Measurements from ENCODE around the gene SYVN1. TPM values are rescaled to one million over a fixed set of nuclear protein-coding genes. Genes with fewer than 3 reads are reported as not detected.
"Not testable (repeated sequence)": the region's sequence is repeated elsewhere in the genome, so short reads cannot be mapped to it uniquely, and the experiment has no call there.

The SYVN1 gene
- total RNA-seq: 10.8 and 14.8 TPM in 2 replicates

- peak within 1 kb of the TSS; percentile 76 for H3K4me3 ChIP-seq (ENCODE audit: low read depth, low read length)
- TF ChIP-seq CTCF (conservative IDR thresholded peaks at IDR 0.05; ENCODE audit: low read depth, low read length): no peak
- no peak for DNase-seq (ENCODE audit: low read depth)
These were observed at the start of gene SYVN1 for GRCh38 chr11:65134240-65134951. Gene SYVN1 (minus strand): TSS chr11:65134519. CDS start chr11:65133601, 918 bp downstream.

DNA sequence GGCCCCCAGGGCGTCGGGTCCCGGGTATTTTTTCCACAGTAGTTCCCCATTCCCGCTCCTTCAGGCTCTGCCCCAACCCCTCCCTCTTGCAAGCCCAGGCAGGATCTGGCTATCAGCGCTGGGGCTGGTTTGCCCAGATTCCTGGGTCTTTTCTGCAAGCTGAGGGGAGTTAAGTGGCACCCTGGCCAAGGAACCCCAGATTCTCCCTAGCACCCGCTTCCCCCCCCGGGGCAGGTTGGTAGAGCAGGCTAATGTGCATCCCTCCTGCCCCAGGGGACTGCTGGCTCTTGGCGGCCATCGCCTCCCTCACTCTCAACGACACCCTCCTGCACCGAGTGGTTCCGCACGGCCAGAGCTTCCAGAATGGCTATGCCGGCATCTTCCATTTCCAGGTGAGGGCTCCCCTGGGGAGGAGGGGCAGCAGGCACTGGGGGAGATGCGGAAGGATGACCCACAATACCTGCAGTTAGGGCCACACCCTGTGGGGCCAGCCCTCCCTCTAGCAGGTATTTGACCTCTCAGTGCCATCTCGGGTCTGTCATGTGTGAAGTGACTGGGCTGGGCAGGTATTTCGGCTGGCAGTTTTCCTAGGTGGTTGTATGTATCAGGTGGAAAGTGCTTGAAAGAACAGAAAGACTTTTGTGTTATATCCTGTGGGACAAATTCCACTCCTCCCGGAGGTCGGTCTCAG, 49.0 kb upstream of the SYVN1 start:
- DNase-seq (ENCODE audit: low read depth): no peak
- no peak for TF ChIP-seq CTCF (conservative IDR thresholded peaks at IDR 0.05; ENCODE audit: low read depth, low read length)

GRCh38 chr11:65182258-65183170, 48.2 kb upstream of the SYVN1 start:
- no peak for TF ChIP-seq CTCF (conservative IDR thresholded peaks at IDR 0.05; ENCODE audit: low read depth, low read length)
- DNase-seq (ENCODE audit: low read depth): no peak
- H3K4me3 ChIP-seq (ENCODE audit: low read depth, low read length): peak overlapping the region; percentile 87

More for the DNA sequence above, 49.0 kb upstream of the SYVN1 start:
- H3K4me3 ChIP-seq (ENCODE audit: low read depth, low read length): peak overlapping the region; percentile 87

DNA sequence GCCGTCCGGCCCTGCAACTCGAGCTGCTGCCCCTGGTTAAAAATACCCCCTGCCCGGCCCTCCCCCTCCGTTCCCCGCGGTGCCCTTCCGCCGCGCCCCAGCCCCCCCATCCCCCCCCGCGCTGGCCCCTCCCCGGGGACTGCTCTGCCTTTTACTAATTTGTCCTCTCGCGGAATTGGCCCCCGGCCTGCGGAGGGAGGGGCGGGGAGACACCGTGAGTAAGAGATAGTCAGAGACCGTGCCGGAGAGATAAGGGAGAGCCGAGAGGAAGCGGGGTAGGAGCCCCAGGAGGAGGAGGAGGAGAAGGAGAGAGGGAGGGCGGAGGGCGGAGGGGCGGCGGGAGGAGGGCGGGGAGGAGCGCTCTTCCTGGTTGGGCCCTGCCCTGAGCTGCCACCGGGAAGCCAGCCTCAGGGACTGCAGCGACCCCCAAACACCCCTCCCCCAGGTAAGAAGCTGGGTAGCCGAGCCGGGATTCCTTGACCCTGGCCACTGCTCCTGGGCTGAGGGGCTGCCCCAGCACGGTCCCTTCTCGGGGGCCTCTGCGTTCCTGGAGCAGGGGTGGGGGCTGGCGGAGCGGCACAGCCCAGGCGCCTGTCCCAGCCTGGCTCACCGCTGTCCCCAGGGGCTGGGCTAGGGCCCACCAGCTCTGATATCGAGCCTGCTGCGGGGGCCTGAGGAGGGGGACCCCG, 47.4 kb upstream of the SYVN1 start, which contains the start of gene CAPN1:
TSS of gene CAPN1 (plus strand) at position 360 of the 689 bp plus-strand sequence. CDS start 774 bp downstream, outside the sequence.
- peak within 1 kb of the TSS; percentile 87 for H3K4me3 ChIP-seq (ENCODE audit: low read depth, low read length)
- no peak for TF ChIP-seq CTCF (conservative IDR thresholded peaks at IDR 0.05; ENCODE audit: low read depth, low read length)
- DNase-seq (ENCODE audit: low read depth): no peak

GRCh38 chr11:65180877-65181568, 46.7 kb upstream of the SYVN1 start:
- peak; percentile 57 for TF ChIP-seq CTCF (conservative IDR thresholded peaks at IDR 0.05; ENCODE audit: low read depth, low read length)
- DNase-seq (ENCODE audit: low read depth): no peak
- peak overlapping the region; percentile 87 for H3K4me3 ChIP-seq (ENCODE audit: low read depth, low read length)

- not testable (repeated sequence) for DNase-seq (ENCODE audit: low read depth)
These were observed 40.3 kb upstream of the SYVN1 start for GRCh38 chr11:65174571-65175010.

More at GRCh38 chr11:65174571-65175010, 40.3 kb upstream of the SYVN1 start:
- not testable (repeated sequence) for H3K4me3 ChIP-seq (ENCODE audit: low read depth, low read length)
